ENCODE results near the gene TCEAL7.

TCEAL7 gene

DNA sequence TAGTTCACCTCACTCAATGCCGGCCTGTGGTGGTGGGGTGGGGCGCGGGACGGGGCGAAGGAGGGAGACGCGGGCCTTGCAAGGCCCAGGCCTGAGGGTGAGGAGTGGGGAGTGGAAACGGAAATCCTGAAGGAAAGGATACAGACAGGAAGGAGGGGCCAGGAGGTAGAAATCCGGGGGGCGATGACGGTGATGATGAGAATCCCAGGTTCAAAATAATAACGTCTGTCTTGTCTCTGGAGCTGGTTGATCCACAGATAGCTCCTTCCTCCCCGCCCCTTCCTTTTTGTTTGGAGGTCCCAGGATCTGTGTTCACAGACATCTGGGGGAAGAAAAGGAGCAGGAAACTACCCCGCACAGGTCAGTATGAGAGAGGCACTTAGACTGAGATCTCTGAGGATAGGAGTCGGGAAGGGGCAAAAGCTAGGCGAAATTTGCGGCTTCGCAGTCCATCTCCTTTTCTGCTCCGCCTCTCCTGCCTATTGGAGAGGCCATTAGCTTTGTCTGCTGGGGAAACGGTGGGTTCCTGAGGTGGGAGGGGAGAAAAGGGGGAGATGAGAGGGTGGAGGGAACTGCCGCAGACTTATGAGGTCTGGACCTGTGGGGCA is 746 bp downstream of the TCEAL7 start:
- no peak for TF ChIP-seq CTCF (conservative IDR thresholded peaks at IDR 0.05)
- no peak overlapping the region for H3K27ac ChIP-seq

DNA sequence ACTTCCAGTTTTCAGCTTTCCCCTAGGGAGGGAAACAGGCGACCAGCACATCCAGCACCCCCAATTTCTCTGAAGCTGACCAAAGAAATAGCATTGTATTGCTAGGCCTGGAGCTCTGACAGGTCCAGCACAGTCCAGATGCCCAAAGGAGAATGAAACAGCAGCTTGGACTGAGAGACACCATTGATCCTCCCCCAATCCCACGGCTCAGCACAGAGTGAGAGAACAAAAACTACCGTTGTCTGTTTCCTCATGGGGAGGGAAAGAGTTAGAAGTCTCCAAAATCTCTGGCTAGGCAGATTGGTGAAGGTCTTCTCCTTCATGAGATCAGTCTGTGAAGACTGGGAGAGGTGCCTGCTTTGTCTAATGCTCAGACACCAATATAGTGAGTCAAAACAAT is 8.6 kb downstream of the TCEAL7 start:
- H3K27ac ChIP-seq, result no peak overlapping the region
- TF ChIP-seq CTCF (conservative IDR thresholded peaks at IDR 0.05), result no peak

DNA sequence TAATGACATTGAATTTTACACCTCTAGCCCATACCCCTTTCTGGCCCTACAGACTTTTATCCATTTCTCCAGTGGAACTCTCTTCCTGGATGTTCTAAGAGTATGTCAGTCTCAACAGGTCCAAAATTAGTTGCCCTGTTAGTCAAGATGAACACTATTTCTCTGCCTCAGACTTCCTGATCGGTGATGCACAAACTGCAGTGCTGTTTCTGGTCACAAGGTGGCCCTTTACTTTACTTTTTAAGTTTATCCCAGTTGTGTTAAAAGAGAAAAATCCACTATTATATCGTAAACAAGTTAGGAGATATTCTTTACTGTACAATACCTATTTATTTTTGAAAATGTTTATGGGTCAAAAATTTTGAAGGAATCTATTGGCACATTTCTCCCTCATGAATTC is 13.1 kb downstream of the TCEAL7 start:
- H3K27ac ChIP-seq, result no peak overlapping the region
- peak; percentile 64 for TF ChIP-seq CTCF (conservative IDR thresholded peaks at IDR 0.05)

DNA sequence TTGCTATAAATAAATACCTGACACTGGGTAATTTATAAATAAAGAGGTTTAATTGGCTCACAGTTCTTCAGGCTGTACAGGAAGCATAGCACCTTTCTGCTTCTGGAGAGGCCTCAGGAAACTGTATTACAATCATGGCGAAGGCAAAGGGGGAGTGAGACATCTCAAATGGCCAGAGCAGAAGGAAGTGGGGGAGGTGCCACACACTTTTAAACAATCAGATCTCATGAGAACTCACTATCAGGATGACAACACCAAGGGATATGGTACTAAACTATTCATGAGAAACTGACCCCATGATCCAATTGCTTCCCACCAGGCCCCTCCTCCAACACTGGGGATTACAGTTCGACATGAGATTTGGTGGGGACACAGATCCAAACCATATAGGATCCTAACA is 14.6 kb downstream of the TCEAL7 start:
- H3K27ac ChIP-seq, result no peak overlapping the region

GRCh38 chrX:103347682-103348397 is 17.8 kb downstream of the TCEAL7 start:
- no peak overlapping the region for H3K27ac ChIP-seq
- no peak for TF ChIP-seq CTCF (conservative IDR thresholded peaks at IDR 0.05)

More for the DNA sequence above, 14.6 kb downstream of the TCEAL7 start:
- no peak for TF ChIP-seq CTCF (conservative IDR thresholded peaks at IDR 0.05)

DNA sequence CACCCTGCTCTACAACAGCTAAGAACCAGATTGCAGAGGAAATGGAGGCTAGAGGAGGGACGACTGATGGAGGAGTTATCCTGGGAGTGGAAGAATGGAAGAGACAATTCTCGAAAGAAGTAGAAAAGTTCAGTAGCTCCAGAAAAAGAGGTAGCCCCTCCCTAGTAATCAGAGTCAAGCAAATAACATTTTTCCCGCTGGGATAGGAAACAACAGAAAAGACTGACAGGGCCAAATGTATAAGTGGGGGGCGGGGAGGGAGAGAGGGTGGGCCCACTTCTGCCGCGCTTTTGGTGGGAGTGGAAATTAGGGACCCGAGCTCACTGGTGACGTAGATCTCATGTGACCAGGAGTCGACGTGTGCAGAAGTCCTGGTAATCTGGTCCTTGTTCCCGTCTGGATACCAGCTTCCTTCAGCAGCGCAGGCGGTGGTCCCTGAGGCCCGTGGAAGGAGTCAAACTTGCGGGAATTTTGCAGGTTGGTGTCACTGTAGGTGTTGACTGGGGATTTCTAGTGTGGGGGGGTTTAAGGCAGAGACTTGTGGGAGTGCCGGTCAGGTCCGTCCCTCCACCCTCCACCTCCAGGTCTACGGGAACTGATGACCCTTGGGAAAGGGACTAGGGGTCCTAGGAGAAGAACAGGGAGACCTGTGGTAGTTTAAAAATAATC is 26.2 kb downstream of the TCEAL7 start, which contains the start of gene TCEAL9:
TCEAL9 (plus strand) TSS at position 377 of the 669 bp plus-strand sequence. CDS start 1,179 bp downstream, outside the sequence.
- no peak for TF ChIP-seq CTCF (conservative IDR thresholded peaks at IDR 0.05)
- H3K27ac ChIP-seq, result no peak within 1 kb of the TSS

DNA sequence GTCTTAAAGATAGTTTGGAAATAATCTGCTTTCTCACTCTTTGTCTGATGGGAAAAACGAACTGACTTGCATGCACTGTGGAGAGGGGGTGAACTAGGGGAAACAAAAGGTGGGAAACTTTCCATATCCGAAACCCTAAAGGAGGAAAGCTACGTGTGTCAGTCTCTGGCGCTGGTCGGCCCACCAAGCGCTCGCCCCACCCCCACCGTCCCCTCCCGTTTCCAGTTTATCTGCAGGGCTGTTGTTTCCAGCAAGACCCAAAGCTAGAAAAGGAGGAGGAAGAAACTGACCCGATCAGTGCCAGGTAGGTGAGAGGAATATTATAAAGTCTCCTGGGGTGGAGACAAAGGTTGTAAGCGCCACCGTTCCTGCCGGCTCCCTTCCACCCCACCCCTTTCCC is 26.8 kb downstream of the TCEAL7 start:
- H3K27ac ChIP-seq, result no peak overlapping the region

More for the DNA sequence above, 26.8 kb downstream of the TCEAL7 start:
- TF ChIP-seq CTCF (conservative IDR thresholded peaks at IDR 0.05), result no peak
